Umbilical cord (tissue), 2 donors: ENCODE data around the gene AGR2. TPM values are rescaled to one million over a fixed set of nuclear protein-coding genes. Genes with fewer than 3 reads are reported as not detected.
"Not testable (repeated sequence)": the region's sequence is repeated elsewhere in the genome, so short reads cannot be mapped to it uniquely, and the experiment has no call there.

Experiments
- DNase-seq: peaks from one replicate; pipeline ENCODE4 v3.0.0-alpha.2; 2015; ENCODE audit warnings: low spot score
- total RNA-seq: library from RNA; depleted of rRNA; stranded (reverse); fragments of >200 nt; gene quantifications from one replicate; pipeline ENCODE4 v1.2.3, GENCODE V29; 2014; ENCODE audit warnings: low replicate concordance; ENCODE audit not compliant: insufficient read depth

Gene AGR2
- total RNA-seq, result 18.3 TPM

DNA sequence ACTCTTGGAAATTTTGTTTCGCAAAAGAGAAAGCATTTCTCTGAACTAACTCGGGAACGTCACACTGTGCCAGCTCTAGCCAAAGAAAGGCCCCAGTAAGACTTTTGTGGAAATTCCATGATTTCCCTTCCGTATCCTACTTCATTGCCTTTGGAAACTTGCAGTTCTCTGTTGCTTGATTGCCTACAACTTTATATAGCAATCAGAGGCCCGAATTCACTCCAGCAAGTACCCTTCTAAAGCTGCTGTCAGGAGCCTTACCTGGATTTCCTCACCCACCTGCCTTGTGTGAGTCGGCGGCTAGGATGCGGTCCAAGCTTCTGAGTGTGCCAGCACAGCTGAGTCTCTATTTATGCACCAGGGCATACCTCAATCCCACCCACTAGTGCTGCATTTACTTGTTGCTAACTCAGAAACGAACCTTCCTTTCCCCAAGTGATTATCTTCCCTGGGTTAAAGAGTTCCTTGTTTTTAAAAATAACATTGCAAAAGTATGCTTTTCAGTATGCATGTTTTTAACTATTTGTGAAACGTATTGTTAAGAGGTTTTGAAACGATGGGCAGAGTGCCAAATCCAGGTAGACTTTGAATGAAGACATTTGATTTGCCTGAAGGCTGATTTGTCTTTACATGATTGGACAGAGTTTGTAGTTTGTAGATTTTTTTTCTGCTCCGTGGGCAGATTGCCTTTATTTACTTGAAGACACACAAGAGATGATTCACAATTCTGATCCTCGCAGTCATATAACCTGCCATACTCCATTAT lies at the start of gene AGR2:
TSS of gene AGR2 (minus strand) at position 326 of the 766 bp plus-strand sequence. CDS start 3,203 bp downstream, outside the sequence.
- DNase-seq, result peak; percentile 52

DNA sequence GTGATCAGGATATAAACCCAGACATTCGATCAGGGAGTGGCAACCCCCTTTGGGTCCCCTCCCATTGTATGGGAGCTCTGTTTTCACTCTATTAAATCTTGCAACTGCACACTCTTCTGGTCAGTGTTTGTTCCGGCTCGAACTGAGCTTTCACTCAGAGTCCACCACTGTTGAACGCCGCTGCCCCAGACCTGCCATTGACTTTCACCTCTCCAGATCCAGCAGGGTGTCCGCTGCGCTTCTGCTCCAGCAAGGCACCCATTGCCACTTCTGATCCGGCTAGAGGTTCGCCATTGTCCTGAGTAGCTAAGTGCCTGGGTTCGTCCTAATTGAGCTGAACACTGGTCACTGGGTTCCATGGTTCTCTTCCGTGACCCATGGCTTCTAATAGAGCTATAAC lies 48.4 kb upstream of the AGR2 start:
- not testable (repeated sequence) for DNase-seq

DNA sequence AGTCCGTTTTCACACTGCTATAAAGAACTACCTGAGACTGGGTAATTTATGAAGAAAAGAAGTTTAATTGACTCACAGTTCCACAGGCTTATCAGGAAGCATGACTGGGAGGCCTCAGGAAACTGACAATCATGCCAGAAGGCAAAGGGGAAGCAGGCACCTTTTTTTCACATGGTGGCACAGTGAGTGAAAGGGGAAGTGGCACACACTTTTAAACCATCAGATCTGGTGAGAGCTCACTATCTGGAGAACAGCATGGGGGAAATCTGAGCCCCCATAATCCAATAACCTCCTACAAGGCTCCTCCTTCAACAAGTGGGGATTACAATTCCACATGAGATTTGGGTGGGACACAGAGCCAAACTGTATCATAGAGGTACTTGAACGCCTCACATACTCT lies 47.0 kb upstream of the AGR2 start:
- DNase-seq, result peak; percentile 24

DNA sequence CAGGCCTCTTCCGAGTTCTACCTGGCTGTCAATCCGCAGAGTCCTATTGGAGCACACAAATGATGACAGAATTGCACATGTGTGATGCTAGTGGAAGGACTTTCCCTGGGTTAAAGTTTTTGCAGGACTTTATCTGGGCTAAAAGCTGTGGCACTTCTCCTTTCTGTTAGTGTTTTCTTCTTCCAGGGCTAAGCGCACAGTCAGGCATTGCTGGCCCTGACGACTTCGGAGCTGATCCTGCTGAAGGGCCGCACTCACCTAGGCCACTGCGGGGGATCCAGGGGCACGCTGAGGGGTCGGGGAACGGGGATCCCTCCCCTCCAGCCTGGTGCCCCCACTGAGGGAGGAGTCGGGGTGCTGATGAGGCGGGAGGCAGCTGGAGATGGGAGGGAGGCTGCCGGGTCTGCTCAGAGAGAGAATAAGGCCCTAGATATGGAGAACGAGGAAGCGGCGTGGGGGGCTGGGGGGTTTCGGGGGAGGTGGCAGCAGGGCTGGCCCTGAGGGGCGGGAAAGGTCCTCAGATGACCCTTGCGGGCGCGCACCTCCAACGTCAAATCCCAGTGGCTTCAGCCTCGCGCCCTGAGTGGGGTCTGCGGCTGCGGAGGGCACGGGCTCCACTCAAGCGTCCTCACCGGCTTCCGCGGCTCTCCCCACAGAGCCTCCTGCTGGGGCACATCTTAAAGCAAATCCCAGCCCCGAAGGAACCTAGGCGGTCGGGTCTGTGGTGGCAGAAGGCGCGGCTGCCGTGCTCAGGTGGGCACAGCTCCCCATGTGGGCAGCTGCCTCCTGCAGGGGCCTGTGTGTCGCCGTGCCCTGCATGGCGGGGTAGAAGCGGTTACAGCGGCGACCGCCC lies 46.0 kb upstream of the AGR2 start:
- DNase-seq, result no peak

DNA sequence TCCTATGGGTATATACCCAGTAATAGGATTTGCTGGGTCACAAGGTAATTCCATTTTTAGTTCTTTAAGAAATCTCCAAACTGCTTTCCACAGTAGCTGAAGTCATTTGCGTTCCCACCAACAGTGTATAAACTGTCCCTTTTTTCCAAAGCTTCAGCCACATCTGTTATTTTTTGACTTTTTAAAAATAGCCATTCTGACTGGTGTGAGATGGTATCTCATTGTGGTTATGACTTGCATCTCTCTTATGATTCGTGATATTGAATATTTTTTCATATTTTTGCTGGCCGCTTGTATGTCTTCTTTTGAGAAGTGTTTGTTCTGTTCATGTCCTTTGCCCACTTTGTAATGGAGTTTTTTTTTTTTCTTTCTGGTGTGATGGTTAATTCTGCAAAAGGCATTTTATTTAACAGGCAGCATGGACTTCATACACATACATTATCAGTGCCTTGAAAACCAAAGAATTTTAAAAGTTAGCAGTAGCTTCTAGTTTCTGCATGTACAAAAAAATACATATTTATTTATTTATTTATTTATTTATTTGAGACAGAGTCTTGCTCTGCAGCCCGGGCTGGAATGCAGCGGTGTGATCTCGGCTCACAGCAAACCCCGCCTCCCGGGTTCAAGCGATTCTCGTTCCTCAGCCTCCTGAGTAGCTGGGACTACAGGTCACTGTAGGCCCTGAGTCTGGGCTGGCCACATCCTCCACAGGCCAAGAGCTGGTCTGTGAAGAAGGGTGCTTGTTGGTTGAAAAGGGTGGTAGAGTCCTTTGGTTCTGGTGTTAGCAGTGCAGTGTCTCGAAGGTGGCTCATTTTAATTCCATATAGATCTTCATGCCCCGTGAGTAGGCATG lies 44.7 kb upstream of the AGR2 start:
- DNase-seq, result no peak

DNA sequence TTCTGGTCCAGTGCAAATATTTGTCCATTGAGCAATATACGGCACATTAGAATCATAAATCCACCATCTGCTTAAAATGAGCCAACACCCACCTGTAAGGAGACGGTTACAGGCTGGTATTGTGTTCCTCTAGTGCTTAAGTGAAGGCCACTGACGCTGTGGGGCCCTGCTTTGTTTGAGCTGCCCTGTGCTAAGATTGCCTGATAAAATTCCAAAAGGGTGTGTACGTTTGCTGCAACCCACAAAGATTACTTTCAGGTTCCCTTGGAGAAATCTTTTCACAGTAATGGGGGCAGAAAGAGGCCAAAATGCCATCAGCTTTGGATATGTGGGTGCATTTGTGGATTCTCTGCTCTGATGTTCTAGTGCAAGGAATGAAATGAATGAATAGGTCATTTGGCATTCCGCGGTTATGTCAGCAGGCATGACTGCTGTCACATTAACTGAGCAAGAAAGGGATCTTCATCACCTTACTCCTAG lies 42.6 kb upstream of the AGR2 start:
- peak; percentile 65 for DNase-seq

DNA sequence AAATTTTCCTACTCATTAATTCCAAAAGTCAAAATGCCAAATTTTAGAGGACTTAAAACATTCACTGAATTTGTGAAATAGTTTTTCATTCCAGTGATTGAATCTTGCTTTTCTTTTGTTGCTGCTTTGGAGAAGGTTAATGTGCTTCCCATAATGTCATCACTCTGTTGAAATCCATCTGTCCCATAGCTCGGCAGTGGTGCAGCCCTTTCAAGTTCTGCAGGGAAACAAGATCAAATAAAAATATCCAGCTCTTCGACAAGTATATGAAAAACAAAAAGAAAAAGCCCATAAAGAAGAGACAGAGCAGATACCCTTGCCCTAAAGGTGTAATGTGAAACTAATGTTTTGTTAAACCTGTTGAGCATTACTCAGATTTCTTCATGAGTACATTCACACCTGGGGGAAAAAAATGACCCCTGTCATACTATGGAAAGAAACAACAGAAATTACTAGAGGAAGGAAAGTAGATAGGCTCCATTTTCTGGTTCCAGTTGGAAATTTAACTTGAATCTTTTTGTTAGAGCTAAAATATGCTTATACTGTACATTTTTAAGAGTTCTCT lies 41.9 kb upstream of the AGR2 start:
- peak; percentile 43 for DNase-seq

DNA sequence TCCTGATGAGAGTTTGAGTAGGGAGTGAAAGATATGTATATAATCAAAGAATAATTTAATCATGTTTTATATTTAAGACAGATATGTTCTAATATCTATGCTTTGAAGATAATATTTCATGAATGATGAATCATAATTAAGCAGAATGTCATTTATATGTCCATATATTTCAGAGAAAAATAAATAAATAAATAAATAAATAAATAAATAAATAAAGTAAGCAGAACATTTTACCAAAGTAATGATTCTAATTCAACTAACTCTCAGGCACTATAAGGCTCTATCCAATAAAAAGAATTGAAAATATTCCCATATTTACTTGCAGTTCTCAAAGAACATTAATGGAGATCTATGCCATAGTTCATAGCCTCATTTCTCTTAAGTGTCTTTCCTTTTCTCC lies 40.9 kb upstream of the AGR2 start:
- DNase-seq, result no peak

DNA sequence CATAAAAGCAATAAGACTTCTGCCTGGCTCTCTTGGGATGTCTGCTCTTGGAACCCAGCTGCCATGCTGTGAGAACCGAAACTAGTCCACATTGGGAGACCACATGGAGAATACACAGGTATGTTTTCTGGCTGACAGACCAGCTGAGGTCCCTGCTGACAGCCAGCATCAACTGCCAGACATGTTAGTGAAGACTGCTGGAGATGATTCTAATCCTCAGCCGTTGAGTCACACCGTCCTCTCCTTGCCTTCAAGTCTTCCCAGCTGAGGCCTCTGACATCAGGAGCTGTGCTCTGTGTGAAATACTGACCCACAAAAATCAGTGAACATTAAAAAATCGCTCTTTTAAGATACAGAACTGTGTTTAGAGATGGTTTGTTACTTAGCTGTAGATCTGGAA lies 36.9 kb upstream of the AGR2 start:
- peak; percentile 27 for DNase-seq

DNA sequence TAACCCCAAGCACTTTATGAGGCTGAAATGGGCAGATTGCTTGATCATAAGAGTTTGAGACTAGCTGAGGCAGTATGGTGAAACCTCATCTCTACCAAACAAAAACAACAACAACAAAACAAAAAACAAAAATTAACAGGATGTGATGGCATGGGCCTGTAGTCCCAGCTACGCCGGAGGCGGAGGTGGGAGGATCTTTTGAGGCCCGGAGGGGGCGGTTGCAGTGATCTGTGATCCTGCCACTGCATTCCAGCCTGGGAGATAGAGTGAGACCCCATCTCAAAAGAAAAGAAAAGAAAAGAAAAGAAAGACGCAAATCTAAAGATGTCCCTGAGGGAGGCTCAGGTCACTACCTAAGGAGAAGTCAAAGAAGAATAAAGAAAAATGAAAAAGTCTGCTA lies 35.3 kb upstream of the AGR2 start:
- no peak for DNase-seq

DNA sequence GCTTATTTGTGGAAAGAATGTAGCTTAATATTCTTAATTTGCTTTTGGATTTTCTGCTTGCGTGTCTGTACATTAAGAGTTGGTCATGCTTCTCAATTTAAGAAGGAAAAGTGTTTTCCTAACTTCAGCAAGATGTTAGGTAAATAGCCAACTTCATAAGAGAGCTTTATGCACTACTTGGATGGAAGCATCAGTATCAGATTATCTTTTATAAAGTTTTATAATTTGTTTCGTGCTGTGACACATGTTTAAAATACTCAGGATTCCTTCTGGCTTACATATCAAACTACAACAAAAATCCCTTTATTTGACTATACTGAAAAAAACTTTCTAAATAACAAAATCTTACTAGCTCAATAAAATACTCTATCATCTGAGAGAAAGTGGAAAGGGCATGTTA lies 34.8 kb upstream of the AGR2 start:
- no peak for DNase-seq

DNA sequence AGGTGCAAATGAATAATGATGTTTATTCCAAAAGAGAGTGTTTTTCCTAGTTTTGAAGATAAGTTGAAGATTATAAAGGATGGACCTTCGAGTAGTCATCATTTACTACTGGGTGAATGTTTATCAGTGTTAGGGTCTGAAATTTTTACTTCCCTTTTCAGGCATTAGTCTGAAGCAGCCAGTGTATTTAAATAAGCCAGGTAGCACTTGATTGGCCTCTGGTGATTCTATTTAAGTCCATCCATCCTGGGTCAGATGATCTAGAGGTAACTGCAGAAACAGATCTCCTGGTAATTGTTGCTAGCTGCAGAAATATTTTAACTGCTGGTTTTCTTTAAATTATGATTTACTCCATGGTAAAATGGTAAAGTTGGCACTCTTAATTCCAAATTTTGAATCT lies 34.1 kb upstream of the AGR2 start:
- no peak for DNase-seq

DNA sequence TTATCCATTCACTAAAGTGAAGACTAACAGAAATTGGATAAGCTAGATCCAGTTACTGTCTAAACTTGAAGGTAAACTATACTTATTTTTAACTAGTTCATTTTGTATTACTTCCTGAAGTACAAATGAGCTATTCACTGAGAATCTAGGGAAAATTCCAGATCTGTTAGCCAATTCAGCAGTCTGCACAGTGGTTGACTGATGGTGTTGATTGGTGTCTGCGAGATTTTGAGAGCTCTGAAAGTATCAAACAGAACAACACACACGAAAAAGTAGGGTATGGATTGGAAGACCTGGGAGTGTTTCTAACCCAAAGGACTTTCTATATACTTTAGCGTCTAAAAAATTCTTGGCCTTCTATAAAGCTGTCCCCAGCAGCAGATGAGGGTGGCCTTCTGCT lies 33.6 kb upstream of the AGR2 start:
- no peak for DNase-seq

DNA sequence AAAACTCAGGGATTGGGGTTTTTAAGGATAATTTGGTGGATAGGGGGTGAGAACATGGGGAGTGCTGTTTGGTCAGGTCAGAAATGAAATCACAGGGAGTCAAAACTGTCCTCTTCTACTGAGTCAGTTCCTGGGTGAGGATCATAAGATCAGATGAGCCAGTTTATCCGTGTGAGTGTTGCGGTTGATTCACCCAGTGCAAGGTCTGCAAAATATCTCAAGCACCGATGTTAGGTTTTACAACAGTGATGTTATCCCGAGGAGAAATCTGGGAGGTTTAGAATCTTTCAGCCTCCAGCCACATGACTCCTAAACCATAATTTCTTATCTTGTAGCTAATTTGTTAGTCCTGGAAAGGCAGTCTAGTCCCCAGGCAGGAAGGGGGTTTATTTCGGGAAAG lies 31.7 kb upstream of the AGR2 start:
- DNase-seq, result peak; percentile 57

DNA sequence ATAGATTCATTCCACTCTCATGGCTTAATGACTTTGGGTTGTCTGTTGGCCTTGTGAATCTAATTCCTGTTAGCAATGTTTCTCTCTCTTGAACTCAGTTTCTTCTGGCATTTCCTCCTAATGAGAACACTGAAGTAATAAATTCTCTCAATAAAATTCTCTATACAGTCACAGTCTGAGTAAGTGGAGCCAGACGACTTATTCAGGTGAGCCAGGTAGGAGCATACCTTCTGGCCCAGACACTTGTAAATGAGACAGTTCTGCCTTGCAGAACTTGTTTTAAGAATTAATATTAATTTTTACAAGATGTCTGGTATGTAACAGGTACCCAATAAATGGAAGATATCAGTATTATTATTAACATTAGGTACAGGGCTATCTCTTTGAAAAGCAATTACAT lies 28.6 kb upstream of the AGR2 start:
- no peak for DNase-seq

DNA sequence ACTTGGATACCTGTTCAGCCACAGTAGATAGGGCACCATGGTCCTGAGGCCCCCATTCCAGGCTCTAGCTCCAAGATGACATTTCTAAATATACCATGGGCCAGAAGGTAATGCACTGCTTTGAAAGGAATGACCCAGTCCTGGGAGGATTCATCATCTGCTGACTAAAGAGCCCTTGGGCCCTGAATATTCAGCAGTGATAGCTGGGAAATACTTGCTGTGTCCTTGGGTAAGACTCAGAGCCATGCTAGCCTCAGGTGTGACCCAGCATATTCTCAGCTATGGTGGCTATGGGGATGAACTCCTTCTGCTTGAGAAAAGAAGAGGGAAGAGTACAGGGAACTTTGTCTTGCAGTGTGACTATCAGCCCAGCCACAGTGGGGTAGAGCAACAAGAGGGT lies 21.3 kb upstream of the AGR2 start:
- DNase-seq, result no peak

DNA sequence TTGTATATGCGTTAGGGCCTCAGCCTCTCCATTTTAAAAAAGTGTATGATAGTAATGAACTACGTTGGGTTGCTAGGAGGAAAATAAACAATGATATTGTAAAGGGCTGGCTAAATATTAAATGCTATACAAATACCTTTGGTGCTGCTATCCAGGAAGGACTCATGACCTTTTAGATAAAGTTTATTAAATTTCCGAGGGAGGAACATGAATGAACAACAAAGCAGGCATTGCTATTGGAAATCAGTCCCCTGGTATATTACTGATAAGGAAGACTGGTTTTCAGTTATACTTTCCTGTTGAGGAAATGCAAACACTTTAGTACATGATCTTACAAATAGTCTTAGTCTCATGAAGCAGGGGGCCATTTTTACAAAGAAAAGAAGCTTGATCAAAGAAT lies 17.2 kb upstream of the AGR2 start:
- no peak for DNase-seq

DNA sequence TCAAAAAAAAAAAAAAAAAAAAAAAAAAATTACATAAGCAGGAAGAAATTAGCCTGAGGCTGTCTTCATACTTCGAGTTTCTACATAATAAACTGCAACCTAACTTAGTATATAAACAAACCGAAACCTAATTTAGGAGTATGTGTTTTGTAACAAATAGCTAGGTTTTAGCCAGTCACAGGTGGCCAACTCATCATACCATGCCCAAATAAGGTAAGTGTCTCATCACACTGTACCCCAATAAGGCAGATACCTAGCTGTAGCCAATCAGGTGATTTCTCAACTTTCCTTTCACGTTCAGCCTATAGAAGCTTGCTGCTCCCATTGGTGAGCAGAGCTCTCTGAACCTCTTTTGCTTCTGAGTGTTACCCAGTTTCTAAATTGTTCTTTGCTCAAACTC lies 13.9 kb upstream of the AGR2 start:
- DNase-seq, result no peak

DNA sequence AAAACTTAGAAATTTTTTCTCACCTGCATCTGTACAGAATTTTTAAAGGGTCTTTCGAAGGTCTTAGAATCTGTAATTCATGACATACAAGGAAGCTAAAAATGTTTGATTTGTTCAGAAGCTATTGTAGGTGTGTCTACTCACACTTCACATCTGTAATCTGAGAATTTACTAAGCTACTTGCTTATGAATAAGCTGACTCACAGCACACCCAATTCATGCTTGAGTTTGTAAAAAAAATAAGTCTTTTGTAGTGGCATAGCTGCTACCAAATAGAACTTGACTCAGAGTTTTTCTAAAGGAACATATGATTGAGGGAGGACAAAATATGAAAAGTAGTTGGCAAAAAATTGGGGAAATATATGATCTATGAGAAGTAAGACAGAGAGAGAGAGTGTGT lies 12.7 kb upstream of the AGR2 start:
- no peak for DNase-seq

DNA sequence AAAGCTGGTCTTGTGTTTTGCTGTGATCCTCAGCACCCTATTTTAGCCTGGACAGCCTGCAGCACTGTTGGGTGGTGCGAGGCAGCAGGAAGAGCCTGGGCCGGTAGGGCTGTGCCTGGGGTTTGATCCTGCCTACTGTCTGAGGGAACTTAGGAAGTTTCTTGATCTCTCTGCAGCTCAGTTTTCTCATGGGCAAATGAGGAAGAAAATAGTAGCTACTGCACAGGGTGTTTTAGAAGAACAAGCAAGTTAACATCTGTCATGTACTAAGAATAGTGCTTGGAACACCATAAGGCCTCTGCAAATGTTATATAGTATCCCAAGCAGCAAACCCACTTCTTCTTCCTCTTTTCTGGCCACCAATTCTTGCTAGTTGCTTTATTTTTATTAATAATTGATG lies 12.0 kb upstream of the AGR2 start:
- peak; percentile 42 for DNase-seq

DNA sequence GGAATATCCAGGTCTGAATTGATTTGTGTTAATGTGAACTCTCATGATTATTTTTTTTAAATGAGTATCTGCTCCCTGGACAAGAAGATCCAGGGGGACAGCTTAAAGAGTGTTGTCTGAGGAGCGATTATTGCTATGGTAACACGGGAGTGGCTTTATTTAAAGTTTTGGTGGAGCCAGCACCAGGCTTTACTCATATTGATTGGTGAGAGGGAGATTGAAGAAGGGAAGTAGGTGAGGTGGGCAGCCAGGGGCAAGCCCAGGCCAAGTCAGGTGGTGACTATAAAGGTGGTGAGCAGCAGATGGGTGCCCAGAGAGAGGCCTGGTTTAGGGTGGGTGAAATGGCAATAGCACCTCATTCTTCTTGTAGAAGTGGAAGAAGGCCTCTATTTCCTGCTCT lies 10.2 kb upstream of the AGR2 start:
- no peak for DNase-seq

DNA sequence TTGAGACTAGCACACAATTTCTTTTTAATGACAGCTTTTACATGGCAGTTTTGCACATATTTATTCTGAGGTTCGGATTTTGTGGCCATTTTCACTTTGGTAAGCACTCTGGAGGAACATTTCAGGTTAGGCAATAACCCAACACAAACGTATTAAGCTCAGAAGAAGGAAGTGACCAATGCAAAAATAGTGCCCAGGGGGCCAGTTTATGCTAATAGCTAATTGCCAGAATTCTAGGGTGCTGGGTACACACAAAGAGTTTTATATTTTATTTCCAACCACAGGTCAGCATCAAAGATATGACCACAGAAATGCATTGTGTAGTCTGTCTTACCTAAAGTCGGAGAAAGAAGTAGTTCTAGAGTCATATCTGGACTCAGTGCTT lies 8.4 kb upstream of the AGR2 start:
- peak; percentile 26 for DNase-seq
